ENCODE results near the gene CCNL2.

CCNL2 gene

GRCh38 chr1:1402072-1402900 lies 3.2 kb upstream of the CCNL2 start:
- H3K4me3 ChIP-seq (ENCODE audit: low read depth, low read length), result no peak overlapping the region
- peak; percentile 71 for TF ChIP-seq CTCF (IDR thresholded peaks at IDR 0.05; ENCODE audit: low read depth, low read length)
- TF ChIP-seq MYC (IDR thresholded peaks at IDR 0.05; ENCODE audit: low read depth, low read length), result no peak
- peak; percentile 69 for DNase-seq (ENCODE audit: low read depth)

- TF ChIP-seq CTCF (IDR thresholded peaks at IDR 0.05; ENCODE audit: low read depth, low read length) (no peak), POLR2A (IDR thresholded peaks at IDR 0.05; ENCODE audit: extremely low read depth, insufficient read length) (no peak), MAX (IDR thresholded peaks at IDR 0.05; ENCODE audit: low read depth, low read length) (no peak), MYC (IDR thresholded peaks at IDR 0.05; ENCODE audit: low read depth, low read length) (no peak)
- no peak overlapping the region for H3K4me3 ChIP-seq (ENCODE audit: low read depth, low read length)
These were observed 2.4 kb upstream of the CCNL2 start for GRCh38 chr1:1401457-1402010.

GRCh38 chr1:1400576-1401456 lies 1.7 kb upstream of the CCNL2 start:
- DNase-seq (ENCODE audit: low read depth), result no peak
- TF ChIP-seq MYC (IDR thresholded peaks at IDR 0.05; ENCODE audit: low read depth, low read length) (no peak), MAX (IDR thresholded peaks at IDR 0.05; ENCODE audit: low read depth, low read length) (no peak), CTCF (IDR thresholded peaks at IDR 0.05; ENCODE audit: low read depth, low read length) (no peak), POLR2A (IDR thresholded peaks at IDR 0.05; ENCODE audit: extremely low read depth, insufficient read length) (no peak)
- H3K4me3 ChIP-seq (ENCODE audit: low read depth, low read length), result peak overlapping the region; percentile 93

More at GRCh38 chr1:1401457-1402010, 2.4 kb upstream of the CCNL2 start:
- DNase-seq (ENCODE audit: low read depth), result no peak

- no peak for TF ChIP-seq POLR2A (IDR thresholded peaks at IDR 0.05; ENCODE audit: extremely low read depth, insufficient read length)
- no peak for TF ChIP-seq CTCF (IDR thresholded peaks at IDR 0.05; ENCODE audit: low read depth, low read length)
- no peak for TF ChIP-seq MYC (IDR thresholded peaks at IDR 0.05; ENCODE audit: low read depth, low read length)
- TF ChIP-seq MAX (IDR thresholded peaks at IDR 0.05; ENCODE audit: low read depth, low read length), result no peak
- DNase-seq (ENCODE audit: low read depth), result peak; percentile 55
- peak overlapping the region; percentile 93 for H3K4me3 ChIP-seq (ENCODE audit: low read depth, low read length)
These were observed 889 bp upstream of the CCNL2 start for GRCh38 chr1:1399872-1400575.

- no peak for TF ChIP-seq CTCF (IDR thresholded peaks at IDR 0.05; ENCODE audit: low read depth, low read length)
- TF ChIP-seq MYC (IDR thresholded peaks at IDR 0.05; ENCODE audit: low read depth, low read length), result no peak
- TF ChIP-seq MAX (IDR thresholded peaks at IDR 0.05; ENCODE audit: low read depth, low read length), result no peak
- TF ChIP-seq POLR2A (IDR thresholded peaks at IDR 0.05; ENCODE audit: extremely low read depth, insufficient read length), result no peak
- peak overlapping the region; percentile 85 for H3K4me3 ChIP-seq (ENCODE audit: low read depth, low read length)
- no peak for DNase-seq (ENCODE audit: low read depth)
These were observed 403 bp downstream of the CCNL2 start for GRCh38 chr1:1398677-1399186.
